Measurements from ENCODE around the gene BANF1. TPM values are rescaled to one million over a fixed set of nuclear protein-coding genes. Genes with fewer than 3 reads are reported as not detected.

The BANF1 gene
- total and polyA plus RNA-seq, 3 donors from 2014 or later, result 105 to 193 (median 133) TPM

DNA sequence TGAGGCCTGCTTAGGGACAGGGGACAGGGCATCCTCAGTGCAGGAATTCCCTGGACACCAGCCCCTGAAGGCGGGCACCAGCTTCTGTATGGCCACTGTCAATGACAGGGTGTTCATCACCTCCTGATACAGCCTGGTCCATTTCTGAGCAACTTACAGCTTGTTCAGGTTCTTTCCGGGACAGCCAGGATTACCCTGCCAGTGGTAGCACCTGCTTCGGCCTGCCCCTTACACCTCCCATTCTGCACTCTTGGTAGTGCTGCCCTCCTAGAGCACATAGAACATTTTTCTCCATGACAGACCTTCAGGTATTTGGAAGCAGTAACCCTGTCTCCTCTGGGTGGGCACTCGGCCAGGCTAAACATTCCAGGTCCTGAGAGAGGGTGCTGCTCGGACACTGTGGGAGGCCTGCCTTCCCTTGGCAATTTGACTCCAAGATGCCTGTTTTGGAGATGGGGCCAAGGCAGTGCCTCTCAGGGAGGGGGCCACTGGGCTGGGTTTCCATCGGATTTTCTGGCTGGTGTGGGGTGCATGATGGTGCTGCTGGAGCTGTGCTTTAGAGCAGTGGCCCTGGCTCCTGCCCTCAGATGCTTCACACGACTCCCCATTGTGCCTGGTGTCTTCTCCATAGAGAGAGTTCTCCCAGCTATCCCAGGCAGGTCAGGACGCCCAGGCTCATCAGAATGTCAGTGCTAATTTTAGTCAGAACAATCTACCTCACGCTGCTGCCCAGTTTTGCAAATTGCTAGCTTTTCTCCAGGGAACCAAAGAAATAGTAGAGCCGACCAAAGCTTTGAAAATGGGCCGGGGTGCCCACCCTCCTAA is 45.5 kb downstream of the BANF1 start:
- H3K4me3 ChIP-seq, result no peak overlapping the region
- no peaks in the 10 kb centered on the region for H3K27me3 ChIP-seq
- H3K27ac ChIP-seq, result no peak overlapping the region
- no peaks in the 10 kb centered on the region for H3K36me3 ChIP-seq (ENCODE audit: low read depth, missing control alignments)
- TF ChIP-seq CTCF (IDR thresholded peaks at IDR 0.05) (no peak), POLR2A (IDR thresholded peaks at IDR 0.05) (no peak)
- DNase-seq, result no peak
- 69 to 78% methylated on average over 5 to 11 of the region's 11 CpGs for WGBS, 2 donors
- intact Hi-C loops (cut with DNase I; ENCODE audit: low total_unique reads), result no loop called here
- H3K9me3 ChIP-seq, result no peaks in the 10 kb centered on the region
- peaks cover 18% of the 10 kb centered on the region for H3K4me1 ChIP-seq

- DNase-seq, result no peak
- TF ChIP-seq POLR2A (IDR thresholded peaks at IDR 0.05), result no peak
- TF ChIP-seq CTCF (IDR thresholded peaks at IDR 0.05), result no peak
- Histone ChIP-seq H3K4me3 (no peak within 1 kb of the TSS), H3K36me3 (ENCODE audit: low read depth, missing control alignments) (no peaks in the 10 kb centered on the region), H3K4me1 (peaks cover 24% of the 10 kb centered on the region), H3K27ac (no peak within 1 kb of the TSS), H3K27me3 (no peaks in the 10 kb centered on the region), H3K9me3 (no peaks in the 10 kb centered on the region)
- intact Hi-C loops (cut with DNase I; ENCODE audit: low total_unique reads), result no loop called here
- 9 to 27% methylated on average over 5 to 37 of the region's 39 CpGs for WGBS, 2 donors
Measured at GRCh38 chr11:66048547-66049323, 46.4 kb downstream of the BANF1 start, which contains the start of gene GAL3ST3. Gene GAL3ST3 (minus strand): TSS chr11:66049161. CDS start chr11:66045415, 3,746 bp downstream.

GRCh38 chr11:66050581-66051231 is 48.4 kb downstream of the BANF1 start:
- no peaks in the 10 kb centered on the region for H3K27me3 ChIP-seq
- peaks cover 37% of the 10 kb centered on the region for H3K4me1 ChIP-seq
- no peaks in the 10 kb centered on the region for H3K9me3 ChIP-seq
- TF ChIP-seq POLR2A (IDR thresholded peaks at IDR 0.05), result no peak
- TF ChIP-seq CTCF (IDR thresholded peaks at IDR 0.05), result no peak
- intact Hi-C loops (cut with DNase I; ENCODE audit: low total_unique reads), result no loop called here
- H3K36me3 ChIP-seq (ENCODE audit: low read depth, missing control alignments), result no peaks in the 10 kb centered on the region
- DNase-seq, result no peak
- H3K4me3 ChIP-seq, result no peak overlapping the region
- WGBS, 2 donors, result 48 to 49% methylated on average over 5 of the region's 5 CpGs
- H3K27ac ChIP-seq, result peak overlapping the region in 1 of 2 donors; percentile 85

- 11 to 15% methylated on average over 12 of the region's 12 CpGs for WGBS, 2 donors
- Histone ChIP-seq H3K4me3 (peak overlapping the region; percentile 79 to 96), H3K27ac (peak overlapping the region; percentile 80 to 85), H3K4me1 (peaks cover 37% of the 10 kb centered on the region), H3K27me3 (no peaks in the 10 kb centered on the region), H3K9me3 (no peaks in the 10 kb centered on the region), H3K36me3 (ENCODE audit: low read depth, missing control alignments) (no peaks in the 10 kb centered on the region)
- intact Hi-C loops (cut with DNase I; ENCODE audit: low total_unique reads), result no loop called here
- no peak for DNase-seq
- TF ChIP-seq CTCF (IDR thresholded peaks at IDR 0.05), result no peak
- TF ChIP-seq POLR2A (IDR thresholded peaks at IDR 0.05), result no peak
Measured at GRCh38 chr11:66051371-66051765, 49.1 kb downstream of the BANF1 start.
